H1 (cell line): ENCODE measurements around the gene SFMBT2. TPM values are rescaled to one million over a fixed set of nuclear protein-coding genes. Genes with fewer than 3 reads are reported as not detected.

Source experiments
- BRCA1 ChIP-seq: IDR thresholded peaks from 2 replicates; pipeline ENCODE4 v1.6.1; 2012; ENCODE audit warnings: low read depth, low read length, improper control_type of control experiment
- CBX8 ChIP-seq: fragments of 300-800, 300-1000 bp; sonication (generic); IDR thresholded peaks from 2 replicates; pipeline ENCODE4 v1.7.1; 2016; ENCODE audit warnings: low read depth, low read length, borderline replicate concordance
- CHD2 ChIP-seq: IDR thresholded peaks from 2 replicates; pipeline ENCODE4 v1.6.1; 2012; ENCODE audit warnings: low read length, improper control_type of control experiment
- KDM1A ChIP-seq: fragments of 200-600, 300-600 bp; sonication (generic); IDR thresholded peaks from 2 replicates; pipeline ENCODE4 v1.7.1; 2016; ENCODE audit warnings: mild to moderate bottlenecking, low read length, borderline replicate concordance
- KDM5A ChIP-seq: fragments of 200-600 bp; IDR thresholded peaks from 2 replicates; pipeline ENCODE4 v1.7.1; 2012; ENCODE audit warnings: mild to moderate bottlenecking, low read length, inconsistent platforms, mixed read lengths
- NANOG ChIP-seq: IDR thresholded peaks from 2 replicates; pipeline ENCODE4 v1.6.1; 2011; ENCODE audit warnings: low read length, low read depth, mild to moderate bottlenecking, inconsistent platforms; ENCODE audit not compliant: insufficient read depth, poor library complexity, severe bottlenecking
- SP4 ChIP-seq: IDR thresholded peaks from 2 replicates; pipeline ENCODE4 v1.6.1; 2012; ENCODE audit warnings: low read length, inconsistent platforms
- SRF ChIP-seq: IDR thresholded peaks from 2 replicates; pipeline ENCODE4 v1.6.1; 2011; ENCODE audit warnings: mild to moderate bottlenecking, low read depth, low read length, moderate library complexity
- polyA plus RNA-seq, 7 experiments: library from polyadenylated mRNA; depleted of rRNA in 3 of 7; stranded (reverse) in 5 of 7; unstranded in 2 of 7; fragments of >200 nt in 5 of 7; fragments of 200-250 nt in 2 of 7; gene quantifications; 1 replicate in 5 of 7; 2 replicates in 1 of 7; 4 replicates in 1 of 7; pipeline versions ENCODE4 v1.2.1 to v1.2.3, GENCODE V29; 2011 to 2013; ENCODE audit warnings: missing spikeins in 2 of 7, mixed read lengths in 2 of 7
- total RNA-seq: library from RNA; stranded (reverse); fragmentation: NEBNext Ultra II Directional; extraction: Animal tissue kit (Norgen Biotek cat#: 25700); gene quantifications from 2 replicates; pipeline ENCODE4 v1.2.1, GENCODE V29; 2021
- TF ChIP-seq, protein P1 (sequence below): fragments of 300-600 bp; sonication (generic); IDR thresholded peaks from 2 replicates; pipeline ENCODE4 v1.7.1; 2012; ENCODE audit warnings: low read length, moderate library complexity, mild to moderate bottlenecking, inconsistent platforms; ENCODE audit not compliant: insufficient replicate concordance

The SFMBT2 gene
- total and polyA plus RNA-seq, 2 of the 8 experiments (the other 6 are each of a cell fraction or from before 2014, with no cell fraction given) = 2.9 to 11.0 TPM

DNA sequence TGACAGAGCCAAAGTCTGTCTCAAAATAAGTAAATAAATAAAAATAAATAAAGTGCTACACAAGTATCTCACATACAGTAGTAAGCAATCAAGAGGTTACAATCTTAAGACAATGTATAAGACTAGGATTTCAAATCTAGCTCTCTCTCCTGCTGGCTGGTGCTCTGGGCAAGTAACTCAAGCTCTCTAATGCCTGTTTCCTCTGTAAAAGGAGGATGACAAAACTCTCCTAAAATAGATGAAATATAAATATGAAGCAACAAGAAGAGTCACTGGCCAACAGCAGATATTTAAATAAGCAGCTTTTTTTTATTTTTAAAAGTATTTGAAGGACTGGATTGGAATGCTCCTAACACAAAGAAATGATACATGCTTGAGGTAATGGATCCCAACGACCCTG lies 7.2 kb downstream of the SFMBT2 start (continued):
- TF ChIP-seq, protein P1, sequence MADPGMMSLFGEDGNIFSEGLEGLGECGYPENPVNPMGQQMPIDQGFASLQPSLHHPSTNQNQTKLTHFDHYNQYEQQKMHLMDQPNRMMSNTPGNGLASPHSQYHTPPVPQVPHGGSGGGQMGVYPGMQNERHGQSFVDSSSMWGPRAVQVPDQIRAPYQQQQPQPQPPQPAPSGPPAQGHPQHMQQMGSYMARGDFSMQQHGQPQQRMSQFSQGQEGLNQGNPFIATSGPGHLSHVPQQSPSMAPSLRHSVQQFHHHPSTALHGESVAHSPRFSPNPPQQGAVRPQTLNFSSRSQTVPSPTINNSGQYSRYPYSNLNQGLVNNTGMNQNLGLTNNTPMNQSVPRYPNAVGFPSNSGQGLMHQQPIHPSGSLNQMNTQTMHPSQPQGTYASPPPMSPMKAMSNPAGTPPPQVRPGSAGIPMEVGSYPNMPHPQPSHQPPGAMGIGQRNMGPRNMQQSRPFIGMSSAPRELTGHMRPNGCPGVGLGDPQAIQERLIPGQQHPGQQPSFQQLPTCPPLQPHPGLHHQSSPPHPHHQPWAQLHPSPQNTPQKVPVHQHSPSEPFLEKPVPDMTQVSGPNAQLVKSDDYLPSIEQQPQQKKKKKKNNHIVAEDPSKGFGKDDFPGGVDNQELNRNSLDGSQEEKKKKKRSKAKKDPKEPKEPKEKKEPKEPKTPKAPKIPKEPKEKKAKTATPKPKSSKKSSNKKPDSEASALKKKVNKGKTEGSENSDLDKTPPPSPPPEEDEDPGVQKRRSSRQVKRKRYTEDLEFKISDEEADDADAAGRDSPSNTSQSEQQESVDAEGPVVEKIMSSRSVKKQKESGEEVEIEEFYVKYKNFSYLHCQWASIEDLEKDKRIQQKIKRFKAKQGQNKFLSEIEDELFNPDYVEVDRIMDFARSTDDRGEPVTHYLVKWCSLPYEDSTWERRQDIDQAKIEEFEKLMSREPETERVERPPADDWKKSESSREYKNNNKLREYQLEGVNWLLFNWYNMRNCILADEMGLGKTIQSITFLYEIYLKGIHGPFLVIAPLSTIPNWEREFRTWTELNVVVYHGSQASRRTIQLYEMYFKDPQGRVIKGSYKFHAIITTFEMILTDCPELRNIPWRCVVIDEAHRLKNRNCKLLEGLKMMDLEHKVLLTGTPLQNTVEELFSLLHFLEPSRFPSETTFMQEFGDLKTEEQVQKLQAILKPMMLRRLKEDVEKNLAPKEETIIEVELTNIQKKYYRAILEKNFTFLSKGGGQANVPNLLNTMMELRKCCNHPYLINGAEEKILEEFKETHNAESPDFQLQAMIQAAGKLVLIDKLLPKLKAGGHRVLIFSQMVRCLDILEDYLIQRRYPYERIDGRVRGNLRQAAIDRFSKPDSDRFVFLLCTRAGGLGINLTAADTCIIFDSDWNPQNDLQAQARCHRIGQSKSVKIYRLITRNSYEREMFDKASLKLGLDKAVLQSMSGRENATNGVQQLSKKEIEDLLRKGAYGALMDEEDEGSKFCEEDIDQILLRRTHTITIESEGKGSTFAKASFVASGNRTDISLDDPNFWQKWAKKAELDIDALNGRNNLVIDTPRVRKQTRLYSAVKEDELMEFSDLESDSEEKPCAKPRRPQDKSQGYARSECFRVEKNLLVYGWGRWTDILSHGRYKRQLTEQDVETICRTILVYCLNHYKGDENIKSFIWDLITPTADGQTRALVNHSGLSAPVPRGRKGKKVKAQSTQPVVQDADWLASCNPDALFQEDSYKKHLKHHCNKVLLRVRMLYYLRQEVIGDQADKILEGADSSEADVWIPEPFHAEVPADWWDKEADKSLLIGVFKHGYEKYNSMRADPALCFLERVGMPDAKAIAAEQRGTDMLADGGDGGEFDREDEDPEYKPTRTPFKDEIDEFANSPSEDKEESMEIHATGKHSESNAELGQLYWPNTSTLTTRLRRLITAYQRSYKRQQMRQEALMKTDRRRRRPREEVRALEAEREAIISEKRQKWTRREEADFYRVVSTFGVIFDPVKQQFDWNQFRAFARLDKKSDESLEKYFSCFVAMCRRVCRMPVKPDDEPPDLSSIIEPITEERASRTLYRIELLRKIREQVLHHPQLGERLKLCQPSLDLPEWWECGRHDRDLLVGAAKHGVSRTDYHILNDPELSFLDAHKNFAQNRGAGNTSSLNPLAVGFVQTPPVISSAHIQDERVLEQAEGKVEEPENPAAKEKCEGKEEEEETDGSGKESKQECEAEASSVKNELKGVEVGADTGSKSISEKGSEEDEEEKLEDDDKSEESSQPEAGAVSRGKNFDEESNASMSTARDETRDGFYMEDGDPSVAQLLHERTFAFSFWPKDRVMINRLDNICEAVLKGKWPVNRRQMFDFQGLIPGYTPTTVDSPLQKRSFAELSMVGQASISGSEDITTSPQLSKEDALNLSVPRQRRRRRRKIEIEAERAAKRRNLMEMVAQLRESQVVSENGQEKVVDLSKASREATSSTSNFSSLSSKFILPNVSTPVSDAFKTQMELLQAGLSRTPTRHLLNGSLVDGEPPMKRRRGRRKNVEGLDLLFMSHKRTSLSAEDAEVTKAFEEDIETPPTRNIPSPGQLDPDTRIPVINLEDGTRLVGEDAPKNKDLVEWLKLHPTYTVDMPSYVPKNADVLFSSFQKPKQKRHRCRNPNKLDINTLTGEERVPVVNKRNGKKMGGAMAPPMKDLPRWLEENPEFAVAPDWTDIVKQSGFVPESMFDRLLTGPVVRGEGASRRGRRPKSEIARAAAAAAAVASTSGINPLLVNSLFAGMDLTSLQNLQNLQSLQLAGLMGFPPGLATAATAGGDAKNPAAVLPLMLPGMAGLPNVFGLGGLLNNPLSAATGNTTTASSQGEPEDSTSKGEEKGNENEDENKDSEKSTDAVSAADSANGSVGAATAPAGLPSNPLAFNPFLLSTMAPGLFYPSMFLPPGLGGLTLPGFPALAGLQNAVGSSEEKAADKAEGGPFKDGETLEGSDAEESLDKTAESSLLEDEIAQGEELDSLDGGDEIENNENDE = no peak
- TF ChIP-seq SRF (no peak), SP4 (no peak), CBX8 (no peak), NANOG (no peak), KDM1A (no peak), BRCA1 (no peak), CHD2 (no peak), KDM5A (no peak)
